A673 (cell line): Measurements from ENCODE around the gene FARP1.
"Not testable (repeated sequence)": the region's sequence is repeated elsewhere in the genome, so short reads cannot be mapped to it uniquely, and the experiment has no call there.

ENCODE experiments used
- EZH2 ChIP-seq: fragments of 200-600 bp; sonication (generic); IDR thresholded peaks from 2 replicates; pipeline ENCODE4 v1.6.1; 2017; ENCODE audit warnings: borderline replicate concordance, low read depth, mild to moderate bottlenecking, mixed read lengths, antibody characterized with exemption, low read length; ENCODE audit not compliant: poor library complexity, severe bottlenecking
- TF ChIP-seq, protein P1 (sequence below): fragments of 300-800, 200-600 bp; sonication (generic); conservative IDR thresholded peaks from 2 replicates; pipeline ENCODE4 v1.5.1; 2017; ENCODE audit warnings: low read depth, mild to moderate bottlenecking, antibody characterized with exemption, low read length, moderate library complexity, mixed read lengths

DNA sequence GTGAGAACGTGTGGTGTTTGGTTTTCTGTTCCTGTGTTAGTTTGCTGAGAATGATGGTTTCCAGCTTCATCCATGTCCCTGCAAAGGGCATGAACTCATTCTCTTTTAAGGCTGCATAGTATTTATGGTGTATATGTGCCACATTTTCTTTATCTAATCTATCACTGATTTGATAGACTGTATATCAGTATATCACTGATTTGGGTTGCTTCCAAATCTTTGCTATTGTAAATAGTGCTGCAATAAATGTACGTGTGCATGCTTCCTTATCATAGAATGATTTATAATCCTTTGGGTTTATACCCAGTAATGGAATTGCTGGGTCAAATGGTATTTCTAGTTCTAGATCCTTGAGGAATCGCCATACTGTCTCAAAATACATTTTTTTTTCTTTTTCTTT lies 128.8 kb downstream of the FARP1 start:
- TF ChIP-seq, protein P1, sequence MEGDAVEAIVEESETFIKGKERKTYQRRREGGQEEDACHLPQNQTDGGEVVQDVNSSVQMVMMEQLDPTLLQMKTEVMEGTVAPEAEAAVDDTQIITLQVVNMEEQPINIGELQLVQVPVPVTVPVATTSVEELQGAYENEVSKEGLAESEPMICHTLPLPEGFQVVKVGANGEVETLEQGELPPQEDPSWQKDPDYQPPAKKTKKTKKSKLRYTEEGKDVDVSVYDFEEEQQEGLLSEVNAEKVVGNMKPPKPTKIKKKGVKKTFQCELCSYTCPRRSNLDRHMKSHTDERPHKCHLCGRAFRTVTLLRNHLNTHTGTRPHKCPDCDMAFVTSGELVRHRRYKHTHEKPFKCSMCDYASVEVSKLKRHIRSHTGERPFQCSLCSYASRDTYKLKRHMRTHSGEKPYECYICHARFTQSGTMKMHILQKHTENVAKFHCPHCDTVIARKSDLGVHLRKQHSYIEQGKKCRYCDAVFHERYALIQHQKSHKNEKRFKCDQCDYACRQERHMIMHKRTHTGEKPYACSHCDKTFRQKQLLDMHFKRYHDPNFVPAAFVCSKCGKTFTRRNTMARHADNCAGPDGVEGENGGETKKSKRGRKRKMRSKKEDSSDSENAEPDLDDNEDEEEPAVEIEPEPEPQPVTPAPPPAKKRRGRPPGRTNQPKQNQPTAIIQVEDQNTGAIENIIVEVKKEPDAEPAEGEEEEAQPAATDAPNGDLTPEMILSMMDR = not testable (repeated sequence)
- not testable (repeated sequence) for TF ChIP-seq EZH2
